HepG2 (cell line): ENCODE data around the gene SDR9C7. TPM values are rescaled to one million over a fixed set of nuclear protein-coding genes. Genes with fewer than 3 reads are reported as not detected.

Source experiments
- ATAC-seq: fragments of 200-7000 bp; cut with Tn5 transposase; 3 replicates; pipeline ENCODE4 v1.9.1; 2020; ENCODE audit warnings: mild to moderate bottlenecking, moderate library complexity
- BruUV-seq: library from RNA; stranded (reverse); fragments of 400-500 nt; replicated peaks from 2 replicates; lab custom pipeline; 2021; lab: Mats Ljungman, UMichigan
- CTCF ChIA-PET: fragments of 300-600 bp; formaldehyde crosslinking; extraction: SDS; loops from one replicate; lab custom pipeline; 2021; ENCODE audit warnings: low total read pairs, inconsistent platforms, low intra/inter-chr PET ratio; lab: Yijun Ruan, JAX
- POLR2A ChIA-PET: fragments of 350-600 bp; sonication (Branson Sonifier 250); formaldehyde crosslinking; loops from one replicate; lab custom pipeline; 2020; ENCODE audit warnings: antibody characterized with exemption, inconsistent platforms; lab: Yijun Ruan, JAX
- DNase-seq: peaks from one replicate; pipeline ENCODE4 v3.0.0-alpha.2; 2015; ENCODE audit warnings: low spot score
- FAIRE-seq: peaks from 3 replicates; lab custom pipeline; 2011; peaks lifted over from hg19 to GRCh38; lab: Jason Lieb, UNC
- H2AFZ ChIP-seq: one replicate; pipeline ENCODE4 v1.6.1; 2011; ENCODE audit warnings: low read length, inconsistent platforms
- H3K27ac ChIP-seq: fragments of 300-600 bp; 3 replicates; pipeline ENCODE4 v1.8.0; 2011; ENCODE audit warnings: mixed run types, mild to moderate bottlenecking, mixed read lengths, low read length, inconsistent platforms; ENCODE audit not compliant: insufficient read depth; ENCODE audit errors: extremely low read length
- H3K27me3 ChIP-seq, 2 experiments: fragments of 200-600 bp in 1 of 2; 2 replicates in 1 of 2; 3 replicates in 1 of 2; pipeline versions ENCODE4 v1.6.0 to v1.8.0; 2011; ENCODE audit warnings: low read length in 2 of 2, mild to moderate bottlenecking in 2 of 2, moderate library complexity in 2 of 2, inconsistent platforms in 1 of 2; ENCODE audit not compliant: insufficient read depth in 2 of 2, control insufficient read depth in 1 of 2
- H3K36me3 ChIP-seq, 2 experiments: fragments of 200-600 bp in 1 of 2; replicated peaks in 1 of 2; 2 replicates in 1 of 2; 3 replicates in 1 of 2; pipeline versions ENCODE4 v1.5.1 to v1.8.0; 2011; ENCODE audit warnings: low read length in 2 of 2, inconsistent platforms in 1 of 2; ENCODE audit not compliant: insufficient read depth in 2 of 2, control insufficient read depth in 1 of 2
- H3K4me1 ChIP-seq: 2 replicates; pipeline ENCODE4 v1.5.1; 2012; ENCODE audit warnings: low read length, inconsistent platforms; ENCODE audit not compliant: insufficient read depth
- H3K4me2 ChIP-seq: 2 replicates; pipeline ENCODE4 v1.6.0; 2011; ENCODE audit warnings: low read depth, low read length, inconsistent platforms
- H3K4me3 ChIP-seq, 3 experiments: fragments of 200-600 bp in 1 of 3; sonication (generic), shearing (Covaris generic) in 1 of 3; replicated peaks in 1 of 3; 2 replicates each; pipeline ENCODE4 v1.5.1; 2011 to 2016; ENCODE audit warnings: low read length in 3 of 3, inconsistent platforms in 2 of 3, low read depth in 2 of 3, mild to moderate bottlenecking in 2 of 3, control low read depth in 1 of 3, mixed read lengths in 1 of 3; ENCODE audit not compliant: insufficient read depth in 1 of 3
- H3K79me2 ChIP-seq: one replicate; pipeline ENCODE4 v1.6.1; 2011; ENCODE audit warnings: low read length, inconsistent platforms; ENCODE audit not compliant: insufficient read depth
- H3K9ac ChIP-seq: 2 replicates; pipeline ENCODE4 v1.6.0; 2011; ENCODE audit warnings: mild to moderate bottlenecking, low read depth, low read length, inconsistent platforms; ENCODE audit not compliant: insufficient read depth
- H3K9me3 ChIP-seq: 2 replicates; pipeline ENCODE4 v1.5.1; 2012; ENCODE audit warnings: mild to moderate bottlenecking, low read length
- H4K20me1 ChIP-seq: 2 replicates; pipeline ENCODE4 v1.6.0; 2011; ENCODE audit warnings: inconsistent platforms, mild to moderate bottlenecking, low read length, moderate library complexity; ENCODE audit not compliant: insufficient read depth
- ARID2 ChIP-seq: sonication (generic); formaldehyde crosslinking; IDR thresholded peaks from 2 replicates; pipeline ENCODE4 v1.8.1; 2022; ENCODE audit warnings: mild to moderate bottlenecking, missing genetic modification reagents, borderline replicate concordance
- ATF6 ChIP-seq: sonication (generic); formaldehyde crosslinking; conservative IDR thresholded peaks from 2 replicates; pipeline ENCODE4 v1.4.0; 2020; ENCODE audit warnings: missing genetic modification reagents
- ATF7 ChIP-seq, 2 experiments: fragments of 450-650 bp in 1 of 2; sonication (generic) in 1 of 2; formaldehyde crosslinking in 1 of 2; IDR thresholded peaks; 2 replicates each; pipeline versions ENCODE4 v1.4.0 to v1.6.1; 2016 to 2020; ENCODE audit warnings: antibody characterized with exemption in 1 of 2, mild to moderate bottlenecking in 1 of 2, missing genetic modification reagents in 1 of 2
- KDM4B ChIP-seq: sonication (generic); formaldehyde crosslinking; IDR thresholded peaks from 2 replicates; pipeline ENCODE4 v1.4.0; 2020; ENCODE audit warnings: missing genetic modification reagents
- LBX2 ChIP-seq: sonication (generic); formaldehyde crosslinking; IDR thresholded peaks from 2 replicates; pipeline ENCODE4 v1.5.0; 2020; ENCODE audit warnings: missing genetic modification reagents, mild to moderate bottlenecking, borderline replicate concordance
- MEIS2 ChIP-seq: sonication (generic); formaldehyde crosslinking; IDR thresholded peaks from 2 replicates; pipeline ENCODE4 v1.9.0; 2021; ENCODE audit warnings: mild to moderate bottlenecking, missing genetic modification reagents
- NFYC ChIP-seq: IDR thresholded peaks from 2 replicates; pipeline ENCODE4 v1.6.1; 2016; ENCODE audit warnings: missing genetic modification reagents, missing compliant biosample characterization
- NONO ChIP-seq, 2 experiments: fragments of 450-650 bp in 1 of 2; sonication (generic) in 1 of 2; formaldehyde crosslinking in 1 of 2; IDR thresholded peaks in 1 of 2; conservative IDR thresholded peaks in 1 of 2; 2 replicates each; pipeline versions ENCODE4 v1.6.1 to v1.8.0; 2017 to 2022; ENCODE audit warnings: mild to moderate bottlenecking in 1 of 2, missing genetic modification reagents in 1 of 2, moderate library complexity in 1 of 2
- SETDB1 ChIP-seq: sonication (generic); formaldehyde crosslinking; IDR thresholded peaks from 2 replicates; pipeline ENCODE4 v1.5.1; 2020; ENCODE audit warnings: missing genetic modification reagents, mild to moderate bottlenecking, borderline replicate concordance
- SIN3A ChIP-seq: IDR thresholded peaks from 2 replicates; pipeline ENCODE4 v1.6.1; 2011; ENCODE audit warnings: low read depth, mild to moderate bottlenecking, control low read depth, low read length, borderline replicate concordance
- SMYD3 ChIP-seq: sonication (generic); formaldehyde crosslinking; IDR thresholded peaks from 2 replicates; pipeline ENCODE4 v1.8.1; 2023; ENCODE audit warnings: mild to moderate bottlenecking, missing genetic modification reagents
- ZNF225 ChIP-seq: sonication (generic); formaldehyde crosslinking; IDR thresholded peaks from 2 replicates; pipeline ENCODE4 v1.4.0; 2020; ENCODE audit warnings: mild to moderate bottlenecking, missing genetic modification reagents
- ZNF3 ChIP-seq: IDR thresholded peaks from 2 replicates; pipeline ENCODE4 v1.7.0; 2017; ENCODE audit warnings: inconsistent platforms
- ZXDC ChIP-seq: sonication (generic); formaldehyde crosslinking; IDR thresholded peaks from 2 replicates; pipeline ENCODE4 v1.5.0; 2020; ENCODE audit warnings: mild to moderate bottlenecking, missing genetic modification reagents
- WGBS: methylation state at CpG from one replicate; pipeline ENCODE4 v1.1.6; 2017; ENCODE audit warnings: low lambda C conversion rate; 5-methylcytosine and 5-hydroxymethylcytosine counted together
- in situ Hi-C: cut with HindIII; loops from 2 replicates; pipeline ENCODE4 v1.10.0; 2017; ENCODE audit warnings: low pct_unique_long_range_greater_than_20kb; ENCODE audit not compliant: extremely low pct_ligation_motif_present
- intact Hi-C: fragments of 100-400 bp; cut with micrococcal nuclease; formaldehyde crosslinking; loops from one replicate; pipeline ENCODE4 v1.10.0; 2022; ENCODE audit not compliant: unreplicated experiment
- polyA plus RNA-seq, 8 experiments: library from polyadenylated mRNA; depleted of rRNA in 3 of 8; stranded (reverse) in 7 of 8; unstranded in 1 of 8; fragments of >200 nt; fragmentation: Illumina TruSeq in 4 of 8; extraction: Trizol in 4 of 8; gene quantifications; 2 replicates each; pipeline versions ENCODE4 v1.2.1 to v1.2.3, GENCODE V29; 2011 to 2016; ENCODE audit warnings: low read depth in 4 of 8, missing spikeins in 1 of 8, mixed read lengths in 1 of 8; ENCODE audit not compliant: insufficient read depth in 1 of 8
- total RNA-seq, 5 experiments: library from RNA; depleted of rRNA; stranded (reverse); fragments of >200 nt; fragmentation: Illumina TruSeq; extraction: Trizol; gene quantifications; 2 replicates each; pipeline ENCODE4 v1.2.3, GENCODE V29; 2016; ENCODE audit warnings: low read depth in 1 of 5
- TF ChIP-seq, protein P1 (sequence below): sonication (generic); formaldehyde crosslinking; IDR thresholded peaks from 2 replicates; pipeline ENCODE4 v1.9.0; 2021; ENCODE audit warnings: missing genetic modification reagents, borderline replicate concordance
- TF ChIP-seq, protein P2 (sequence below): IDR thresholded peaks from 2 replicates; pipeline ENCODE4 v1.6.1; 2016

Gene SDR9C7
- total and polyA plus RNA-seq, 2 of the 13 experiments (the other 11 are each of a cell fraction or from before 2014, with no cell fraction given), result 0.04 TPM; not detected in 1

DNA sequence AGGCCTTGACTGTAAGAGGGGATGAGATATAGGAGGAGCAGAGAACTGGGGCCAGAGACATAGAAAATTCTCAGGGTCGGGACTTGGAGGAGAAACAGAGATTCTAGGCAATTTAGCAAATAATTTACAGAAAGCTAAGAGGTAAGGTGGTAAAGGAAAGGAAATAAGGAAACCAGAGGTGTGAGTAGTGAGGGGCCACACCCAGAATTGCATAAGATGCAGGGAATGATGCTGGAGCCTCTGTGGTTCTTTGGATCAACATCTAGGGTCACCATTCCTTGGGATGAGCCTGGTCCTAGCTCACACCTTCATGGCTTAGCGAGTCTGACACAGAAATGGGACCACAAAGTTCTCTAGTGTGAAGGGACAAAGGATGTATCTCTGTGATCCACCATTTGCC, 949 bp upstream of the SDR9C7 start:
- 5% methylated on average over 2 of the region's 2 CpGs for WGBS
- in situ Hi-C loops, result no loop called here
- ATAC-seq, result no peak
- Histone ChIP-seq H3K79me2 (no peaks in the 10 kb centered on the region), H3K36me3 (no peaks in the 10 kb centered on the region), H3K27ac (no peak overlapping the region), H2AFZ (no peak overlapping the region), H3K4me2 (no peak overlapping the region), H3K4me1 (peaks cover 33% of the 10 kb centered on the region), H4K20me1 (no peaks in the 10 kb centered on the region), H3K27me3 (no peaks in the 10 kb centered on the region; a peak in 1 of 5 replicates), H3K9me3 (no peaks in the 10 kb centered on the region), H3K4me3 (no peak overlapping the region), H3K9ac (no peak overlapping the region)
- FAIRE-seq, result no peak
- no TSS peak for BruUV-seq
- no peak for DNase-seq
- ChIA-PET POLR2A (no interaction called here), CTCF (no interaction called here)
- intact Hi-C loops, result no loop called here
- TF ChIP-seq SETDB1 (CRISPR knock-in tag), result no peak
- TF ChIP-seq ATF6 (CRISPR knock-in tag), result no peak
- TF ChIP-seq ARID2 (CRISPR knock-in tag), result no peak
- TF ChIP-seq ZNF225 (CRISPR knock-in tag), result no peak
- TF ChIP-seq KDM4B (CRISPR knock-in tag), result no peak
- TF ChIP-seq MEIS2 (CRISPR knock-in tag), result no peak
- no peak for TF ChIP-seq SIN3A
- no peak for TF ChIP-seq NONO (IDR thresholded peaks at IDR 0.05)
- TF ChIP-seq NONO (CRISPR knock-in tag; conservative IDR thresholded peaks at IDR 0.05), result no peak
- TF ChIP-seq, protein P1, sequence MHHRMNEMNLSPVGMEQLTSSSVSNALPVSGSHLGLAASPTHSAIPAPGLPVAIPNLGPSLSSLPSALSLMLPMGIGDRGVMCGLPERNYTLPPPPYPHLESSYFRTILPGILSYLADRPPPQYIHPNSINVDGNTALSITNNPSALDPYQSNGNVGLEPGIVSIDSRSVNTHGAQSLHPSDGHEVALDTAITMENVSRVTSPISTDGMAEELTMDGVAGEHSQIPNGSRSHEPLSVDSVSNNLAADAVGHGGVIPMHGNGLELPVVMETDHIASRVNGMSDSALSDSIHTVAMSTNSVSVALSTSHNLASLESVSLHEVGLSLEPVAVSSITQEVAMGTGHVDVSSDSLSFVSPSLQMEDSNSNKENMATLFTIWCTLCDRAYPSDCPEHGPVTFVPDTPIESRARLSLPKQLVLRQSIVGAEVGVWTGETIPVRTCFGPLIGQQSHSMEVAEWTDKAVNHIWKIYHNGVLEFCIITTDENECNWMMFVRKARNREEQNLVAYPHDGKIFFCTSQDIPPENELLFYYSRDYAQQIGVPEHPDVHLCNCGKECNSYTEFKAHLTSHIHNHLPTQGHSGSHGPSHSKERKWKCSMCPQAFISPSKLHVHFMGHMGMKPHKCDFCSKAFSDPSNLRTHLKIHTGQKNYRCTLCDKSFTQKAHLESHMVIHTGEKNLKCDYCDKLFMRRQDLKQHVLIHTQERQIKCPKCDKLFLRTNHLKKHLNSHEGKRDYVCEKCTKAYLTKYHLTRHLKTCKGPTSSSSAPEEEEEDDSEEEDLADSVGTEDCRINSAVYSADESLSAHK (CRISPR knock-in tag), result no peak
- TF ChIP-seq LBX2 (CRISPR knock-in tag), result no peak
- no peak for TF ChIP-seq ZXDC
- TF ChIP-seq ZNF3 (CRISPR knock-in tag), result no peak
- TF ChIP-seq SMYD3 (CRISPR knock-in tag), result no peak
- TF ChIP-seq, protein P2, sequence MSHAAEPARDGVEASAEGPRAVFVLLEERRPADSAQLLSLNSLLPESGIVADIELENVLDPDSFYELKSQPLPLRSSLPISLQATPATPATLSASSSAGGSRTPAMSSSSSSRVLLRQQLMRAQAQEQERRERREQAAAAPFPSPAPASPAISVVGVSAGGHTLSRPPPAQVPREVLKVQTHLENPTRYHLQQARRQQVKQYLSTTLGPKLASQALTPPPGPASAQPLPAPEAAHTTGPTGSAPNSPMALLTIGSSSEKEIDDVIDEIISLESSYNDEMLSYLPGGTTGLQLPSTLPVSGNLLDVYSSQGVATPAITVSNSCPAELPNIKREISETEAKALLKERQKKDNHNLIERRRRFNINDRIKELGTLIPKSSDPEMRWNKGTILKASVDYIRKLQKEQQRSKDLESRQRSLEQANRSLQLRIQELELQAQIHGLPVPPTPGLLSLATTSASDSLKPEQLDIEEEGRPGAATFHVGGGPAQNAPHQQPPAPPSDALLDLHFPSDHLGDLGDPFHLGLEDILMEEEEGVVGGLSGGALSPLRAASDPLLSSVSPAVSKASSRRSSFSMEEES, result no peak
- TF ChIP-seq NFYC (CRISPR knock-in tag), result no peak
- TF ChIP-seq ATF7 (IDR thresholded peaks at IDR 0.05), result no peak
- TF ChIP-seq ATF7 (CRISPR knock-in tag; IDR thresholded peaks at IDR 0.05), result no peak
